NCI-H2196 treated with DMSO at 0.1 percent for 48 hours (cell line): ENCODE measurements around the gene TUBGCP2.
"Not testable (repeated sequence)": the region's sequence is repeated elsewhere in the genome, so short reads cannot be mapped to it uniquely, and the experiment has no call there.

Experiments
- DNase-seq: peaks from one replicate; lab custom pipeline; 2025; ENCODE audit not compliant: unreplicated experiment; lab: John Stamatoyannopoulos, UW

TUBGCP2 gene

GRCh38 chr10:133249975-133250754 is 58.5 kb downstream of the TUBGCP2 start:
- DNase-seq = no peak

- DNase-seq = no peak
Observed at GRCh38 chr10:133249094-133249780, 59.4 kb downstream of the TUBGCP2 start.

- DNase-seq = no peak
Observed at GRCh38 chr10:133248334-133248715, 60.3 kb downstream of the TUBGCP2 start.

GRCh38 chr10:133247681-133248333 is 60.9 kb downstream of the TUBGCP2 start:
- no peak for DNase-seq

GRCh38 chr10:133246236-133246626 is 62.4 kb downstream of the TUBGCP2 start:
- no peak for DNase-seq

GRCh38 chr10:133245439-133246235 is 63.0 kb downstream of the TUBGCP2 start:
- no peak for DNase-seq

- no peak for DNase-seq
Observed at GRCh38 chr10:133243593-133243992, 65.1 kb downstream of the TUBGCP2 start.

GRCh38 chr10:133242611-133243356 is 65.9 kb downstream of the TUBGCP2 start:
- no peak for DNase-seq

- no peak for DNase-seq
Observed at GRCh38 chr10:133241501-133242205, 67.0 kb downstream of the TUBGCP2 start.

- no peak for DNase-seq
Observed at GRCh38 chr10:133239990-133240389, 68.7 kb downstream of the TUBGCP2 start.

GRCh38 chr10:133238466-133238804 is 70.2 kb downstream of the TUBGCP2 start:
- no peak for DNase-seq

- no peak for DNase-seq
Observed at GRCh38 chr10:133237588-133238465, 70.8 kb downstream of the TUBGCP2 start, which contains the start of gene VENTX. TSS of gene VENTX (plus strand) at chr10:133237855. CDS start at chr10:133237915, 60 bp downstream.

GRCh38 chr10:133237241-133237587 is 71.5 kb downstream of the TUBGCP2 start:
- DNase-seq = no peak

- DNase-seq = no peak
Observed at GRCh38 chr10:133236401-133237240, 72.1 kb downstream of the TUBGCP2 start.

GRCh38 chr10:133235932-133236331 is 72.7 kb downstream of the TUBGCP2 start:
- no peak for DNase-seq

- no peak for DNase-seq
Observed at GRCh38 chr10:133235265-133235855, 73.3 kb downstream of the TUBGCP2 start.

GRCh38 chr10:133234796-133235195 is 73.9 kb downstream of the TUBGCP2 start:
- not testable (repeated sequence) for DNase-seq
